ENCODE results near the gene SWAP70.
"Not testable (repeated sequence)": the region's sequence is repeated elsewhere in the genome, so short reads cannot be mapped to it uniquely, and the experiment has no call there.

Gene SWAP70

GRCh38 chr11:9619971-9620370 is 43.9 kb upstream of the SWAP70 start:
- H3K27ac ChIP-seq = no peak overlapping the region
- ChIA-PET POLR2A (ENCODE audit: low non-redundant PET) (no interaction called here), CTCF (no interaction called here)
- no peak for TF ChIP-seq CTCF (conservative IDR thresholded peaks at IDR 0.05; ENCODE audit: low read depth)
- no peak for DNase-seq (ENCODE audit: low spot score)

DNA sequence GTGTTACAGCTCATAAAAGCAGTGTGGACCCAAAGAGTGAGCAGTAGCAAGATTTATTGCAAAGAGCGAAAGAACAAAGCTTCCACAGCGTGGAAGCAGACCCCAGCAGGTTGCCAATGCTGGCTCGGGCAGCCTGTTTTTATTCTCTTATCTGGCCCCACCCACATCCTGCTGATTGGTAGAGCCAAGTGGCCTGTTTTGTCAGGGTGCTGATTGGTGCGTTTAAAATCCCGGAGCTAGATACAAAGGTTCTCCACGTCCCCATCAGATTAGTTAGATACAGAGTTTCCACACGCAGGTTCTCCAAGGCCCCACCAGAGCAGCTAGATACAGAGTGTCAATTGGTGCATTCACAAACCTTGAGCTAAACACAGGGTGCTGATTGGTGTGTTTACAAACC is 41.5 kb upstream of the SWAP70 start:
- H3K27ac ChIP-seq; POLR2A ChIA-PET (ENCODE audit: low non-redundant PET); DNase-seq (ENCODE audit: low spot score); CTCF ChIA-PET: not testable (repeated sequence)

DNA sequence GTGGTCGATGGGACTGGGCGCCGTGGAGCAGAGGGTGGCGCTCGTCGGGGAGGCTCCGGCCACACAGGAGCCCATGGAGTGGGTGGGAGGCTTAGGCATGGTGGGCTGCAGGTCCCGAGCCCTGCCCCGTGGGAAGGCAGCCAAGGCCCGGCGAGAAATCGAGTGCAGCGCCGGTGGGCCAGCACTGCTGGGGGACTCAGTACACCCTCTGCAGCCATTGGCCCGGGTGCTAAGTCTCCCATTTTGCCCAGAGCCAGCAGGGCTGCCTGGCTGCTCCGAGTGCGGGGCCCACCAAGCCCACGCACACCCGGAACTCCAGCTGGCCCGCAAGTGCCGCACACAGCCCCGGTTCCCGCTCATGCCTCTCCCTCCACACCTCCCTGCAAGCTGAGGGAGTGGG is 40.8 kb upstream of the SWAP70 start:
- H3K27ac ChIP-seq; CTCF ChIA-PET; POLR2A ChIA-PET (ENCODE audit: low non-redundant PET); DNase-seq (ENCODE audit: low spot score): not testable (repeated sequence)

DNA sequence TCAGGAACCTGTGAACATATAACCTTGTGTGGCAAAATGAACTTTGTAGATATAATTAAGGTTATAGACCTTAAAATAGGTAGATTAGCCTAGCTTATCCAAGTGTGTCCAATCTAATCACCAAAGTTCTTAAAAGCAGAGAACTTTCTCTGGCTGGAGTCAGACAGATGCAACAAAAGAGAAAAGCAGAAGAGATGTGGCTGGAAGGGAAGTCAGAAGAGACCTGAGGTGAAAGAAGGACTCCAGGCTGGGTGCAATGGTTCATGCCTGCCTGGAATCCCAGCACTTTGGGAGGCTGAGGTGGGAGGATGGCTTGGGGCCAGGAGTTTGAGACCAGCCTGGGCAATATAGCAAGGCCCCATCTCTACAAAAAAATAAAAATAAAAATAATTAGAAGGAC is 39.4 kb upstream of the SWAP70 start:
- H3K27ac ChIP-seq = no peak overlapping the region
- POLR2A ChIA-PET (ENCODE audit: low non-redundant PET) = no interaction called here
- no peak for DNase-seq (ENCODE audit: low spot score)
- CTCF ChIA-PET = no interaction called here
- no peak for TF ChIP-seq CTCF (conservative IDR thresholded peaks at IDR 0.05; ENCODE audit: low read depth)

DNA sequence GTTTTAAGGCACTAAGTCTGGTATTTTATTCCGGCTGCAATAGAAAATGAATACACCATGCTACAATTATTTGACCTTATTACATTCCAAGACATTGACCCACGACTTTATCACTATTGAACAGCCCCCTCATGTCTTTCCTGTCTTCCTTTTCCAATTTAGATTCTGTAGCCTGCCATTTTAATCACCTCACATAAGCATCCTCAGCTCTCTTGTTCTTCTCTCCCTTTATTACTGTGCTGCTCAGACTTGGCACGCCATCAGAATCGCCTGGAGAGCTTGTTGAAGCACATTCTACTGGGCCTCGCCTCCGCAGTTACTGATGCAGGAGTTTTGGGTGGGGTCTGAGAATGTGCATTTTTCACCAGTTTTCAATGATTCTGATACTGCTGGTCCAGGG is 38.7 kb upstream of the SWAP70 start:
- TF ChIP-seq CTCF (conservative IDR thresholded peaks at IDR 0.05; ENCODE audit: low read depth) = no peak
- no peak overlapping the region for H3K27ac ChIP-seq
- ChIA-PET CTCF (interaction anchor here (0.5 to 1.0 kb wide), 3 partner anchors 11 to 76 kb away, joined by 3 to 6 read pairs (median 5); no protein-coding TSS in a partner anchor), POLR2A (ENCODE audit: low non-redundant PET) (no interaction called here)
- DNase-seq (ENCODE audit: low spot score) = no peak

DNA sequence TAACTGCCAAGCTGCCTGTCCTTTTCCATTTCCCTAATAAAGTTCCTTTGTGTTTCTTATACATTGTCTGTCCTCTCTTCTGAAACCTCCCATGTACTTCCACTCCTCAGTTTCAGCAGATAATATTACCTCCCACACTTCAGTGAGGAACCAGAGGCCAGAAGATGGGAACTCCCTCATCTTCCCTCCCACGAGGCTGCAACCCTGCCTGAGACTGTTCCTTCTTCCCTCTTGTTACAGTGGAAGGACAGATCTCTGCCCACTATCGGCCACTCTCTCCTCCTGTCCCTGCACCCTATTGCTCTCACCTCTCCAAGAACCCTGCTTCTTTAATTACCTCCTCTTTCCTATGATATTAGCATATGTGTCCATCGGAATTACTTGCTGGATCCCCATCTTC is 38.1 kb upstream of the SWAP70 start:
- POLR2A ChIA-PET (ENCODE audit: low non-redundant PET) = no interaction called here
- TF ChIP-seq CTCF (conservative IDR thresholded peaks at IDR 0.05; ENCODE audit: low read depth) = no peak
- CTCF ChIA-PET = interaction anchor here (1.0 kb wide), 1 partner anchor 11 kb away, joined by 5 read pairs; no protein-coding TSS in a partner anchor
- DNase-seq (ENCODE audit: low spot score) = no peak
- no peak overlapping the region for H3K27ac ChIP-seq

DNA sequence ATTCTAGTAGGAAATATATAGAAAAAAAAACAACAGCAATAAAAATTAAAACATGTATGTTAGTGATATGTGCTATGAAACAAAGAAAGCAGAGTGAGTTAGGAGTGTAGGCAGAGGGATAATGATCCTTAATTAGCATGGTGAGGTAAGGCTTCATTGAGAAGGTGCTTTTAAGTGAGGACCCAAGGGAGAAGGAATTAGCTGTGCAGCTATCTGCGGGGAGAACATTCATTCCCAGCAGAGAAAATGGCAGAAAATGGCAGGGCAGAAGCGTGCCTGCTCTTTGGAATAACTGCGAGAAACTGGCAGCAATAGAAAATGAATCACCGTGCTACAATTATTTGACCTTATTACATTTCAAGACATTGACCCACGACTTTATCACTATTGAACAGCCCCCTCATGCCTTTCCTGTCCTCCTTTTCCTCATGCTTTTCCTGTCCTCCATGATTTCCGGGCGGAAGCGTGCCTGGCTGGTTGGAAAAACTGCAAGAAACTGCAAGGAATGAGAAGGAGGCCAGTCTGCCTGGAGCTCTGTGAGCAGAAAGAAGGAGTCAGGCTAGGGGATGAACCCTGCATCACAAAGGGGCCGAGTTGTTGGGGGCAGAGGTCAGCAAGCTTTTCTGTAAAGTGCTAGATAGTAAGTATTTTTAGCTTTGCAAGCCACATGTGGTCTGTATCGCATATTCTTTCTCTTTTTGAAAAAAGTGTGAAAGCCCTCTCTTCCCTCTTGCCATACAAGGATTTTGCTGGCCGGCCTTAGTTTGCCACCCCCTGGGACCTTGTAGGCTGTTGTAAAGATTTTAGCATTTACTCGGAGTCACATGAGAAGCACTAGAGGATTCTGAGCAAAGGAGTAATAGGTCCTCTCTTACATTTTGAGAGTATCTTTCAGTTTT is 37.1 kb upstream of the SWAP70 start:
- no peak overlapping the region for H3K27ac ChIP-seq
- ChIA-PET POLR2A (ENCODE audit: low non-redundant PET) (no interaction called here), CTCF (interaction anchor here (0.6 to 0.7 kb wide), 2 partner anchors 14 kb away, joined by 3 read pairs; no protein-coding TSS in a partner anchor)
- TF ChIP-seq CTCF (conservative IDR thresholded peaks at IDR 0.05; ENCODE audit: low read depth) = no peak
- DNase-seq (ENCODE audit: low spot score) = no peak
